Tibial nerve (tissue), 3 donors: ENCODE results near the gene UXS1.

ENCODE experiments used
- CTCF ChIP-seq, 5 experiments: fragments of 200-600 bp in 3 of 5; fragments of 450-650 bp in 2 of 5; sonication (generic) in 3 of 5; IDR thresholded peaks; one replicate each; pipeline ENCODE4 v1.5.1; 2016 to 2019; ENCODE audit warnings: antibody characterized with exemption in 5 of 5, mild to moderate bottlenecking in 3 of 5, moderate library complexity in 2 of 5
- POLR2A ChIP-seq, 2 donors: fragments of 450-650 bp; IDR thresholded peaks; one replicate each; pipeline ENCODE4 v1.6.1; 2017; ENCODE audit warnings: antibody characterized with exemption in 2 of 2, mild to moderate bottlenecking in 2 of 2, moderate library complexity in 2 of 2

DNA sequence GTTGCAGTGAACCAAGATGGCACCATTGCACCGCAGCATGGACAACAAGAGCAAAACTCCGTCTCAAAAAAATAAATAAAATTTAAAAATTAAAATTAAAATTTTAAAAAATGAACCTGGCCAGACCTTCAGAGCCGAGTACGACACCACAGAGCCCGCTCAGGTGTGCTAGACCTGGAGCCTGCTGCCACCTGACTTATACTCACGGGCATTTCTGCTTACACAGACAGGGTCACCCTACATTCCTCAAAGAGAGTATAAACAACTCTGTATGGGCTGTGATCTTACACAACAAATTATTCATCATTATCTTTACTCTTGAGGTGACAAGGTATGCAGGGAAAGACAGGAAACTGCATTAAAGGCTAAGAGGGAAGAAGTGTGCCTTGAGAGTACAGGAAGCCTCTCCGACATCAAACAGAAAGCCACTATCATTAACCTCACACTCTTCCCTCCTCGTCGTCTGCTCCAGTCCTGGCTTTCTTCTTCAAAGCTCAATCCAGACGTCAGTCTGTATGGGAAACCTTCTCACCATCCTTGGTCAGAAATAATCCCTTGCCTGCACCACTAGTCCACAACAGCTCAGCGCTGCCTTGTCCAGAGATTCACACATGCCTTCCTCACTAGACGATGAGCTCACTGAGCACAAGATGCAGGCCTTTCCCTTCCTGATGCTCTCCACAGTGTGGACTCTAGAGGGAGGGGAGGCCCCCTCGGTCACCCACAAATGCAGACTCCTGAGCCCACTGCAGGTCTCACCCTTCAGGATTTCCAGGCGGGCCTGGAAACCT lies 56.2 kb downstream of the UXS1 start:
- no peak for TF ChIP-seq CTCF (IDR thresholded peaks at IDR 0.05)
- no peak for TF ChIP-seq POLR2A (IDR thresholded peaks at IDR 0.05)
